Osteocyte (in vitro differentiated cells): ENCODE results near the gene PLCB2. TPM values are rescaled to one million over a fixed set of nuclear protein-coding genes. Genes with fewer than 3 reads are reported as not detected.

ENCODE experiments used
- DNase-seq: peaks from one replicate; pipeline ENCODE4 v3.0.0; 2021; ENCODE audit warnings: mixed read lengths; ENCODE audit not compliant: unreplicated experiment; ENCODE audit errors: extremely low spot score
- H3K27ac Mint-ChIP-seq: one replicate; pipeline ENCODE4 v1.8.0; 2021; ENCODE audit warnings: mild to moderate bottlenecking, mixed read lengths; ENCODE audit not compliant: unreplicated experiment
- H3K27me3 Mint-ChIP-seq: one replicate; pipeline ENCODE4 v1.8.0; 2021; ENCODE audit warnings: mixed read lengths; ENCODE audit not compliant: unreplicated experiment
- H3K36me3 Mint-ChIP-seq: one replicate; pipeline ENCODE4 v1.8.0; 2021; ENCODE audit warnings: mixed read lengths; ENCODE audit not compliant: unreplicated experiment
- H3K4me1 Mint-ChIP-seq: one replicate; pipeline ENCODE4 v1.8.0; 2021; ENCODE audit warnings: mixed read lengths; ENCODE audit not compliant: unreplicated experiment
- H3K4me3 Mint-ChIP-seq: one replicate; pipeline ENCODE4 v1.8.0; 2021; ENCODE audit warnings: mild to moderate bottlenecking, moderate library complexity, mixed read lengths; ENCODE audit not compliant: unreplicated experiment
- H3K9me3 Mint-ChIP-seq: one replicate; pipeline ENCODE4 v1.8.0; 2021; ENCODE audit warnings: mixed read lengths; ENCODE audit not compliant: unreplicated experiment
- total RNA-seq: library from RNA; stranded (reverse); gene quantifications from 2 replicates; pipeline ENCODE4 v1.2.1, GENCODE V29; 2021
- TF ChIP-seq, protein P1 (sequence below): fragments of 200-600 bp; sonication (generic); IDR thresholded peaks from 2 replicates; pipeline ENCODE4 v1.5.0; 2021; ENCODE audit warnings: antibody characterized with exemption, mild to moderate bottlenecking, moderate library complexity

PLCB2 gene
- total RNA-seq, 1 donor from 2014 or later: 0.40 TPM

DNA sequence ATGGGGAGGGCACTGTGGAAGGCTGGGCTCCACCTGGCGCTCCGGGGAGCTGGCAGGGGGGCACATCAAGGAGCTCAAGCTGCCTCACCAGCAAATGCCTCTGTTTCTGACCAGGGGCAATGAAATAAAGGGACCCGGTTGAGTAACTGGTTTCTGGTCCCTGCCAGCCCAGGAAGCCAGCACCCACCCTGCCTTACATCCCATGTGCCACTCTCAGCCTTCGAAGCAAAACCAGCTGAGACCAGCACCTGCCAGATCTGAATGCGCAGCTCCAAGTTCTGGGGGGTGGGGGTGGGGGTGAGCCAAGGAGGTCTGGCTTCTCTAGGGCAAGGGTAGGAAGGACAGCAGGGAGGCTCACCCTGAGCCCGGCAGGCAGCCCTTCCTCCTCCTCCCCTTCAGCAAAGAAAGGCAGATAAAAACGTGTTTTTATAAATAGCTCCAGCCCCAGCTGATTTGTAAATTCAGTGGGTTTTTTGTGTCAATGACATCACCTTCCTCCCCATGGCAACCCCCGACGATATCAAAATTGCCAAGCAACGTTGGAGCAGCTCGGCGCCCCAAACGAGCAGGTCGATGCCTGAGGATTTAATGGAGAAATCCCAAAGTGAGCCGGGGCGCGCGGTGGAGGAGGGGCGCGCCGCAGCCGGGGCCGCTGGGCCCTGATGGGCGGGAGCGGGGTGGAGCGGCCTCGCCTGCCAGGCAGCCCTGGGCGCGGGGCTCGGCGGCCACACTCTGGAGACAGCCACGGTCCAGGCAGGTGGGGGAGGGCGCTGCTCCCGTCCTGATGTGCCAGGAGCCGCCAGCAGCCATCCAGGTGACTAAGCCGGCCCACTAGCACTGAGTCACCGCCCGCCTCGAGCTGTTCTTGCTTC is 69.0 kb downstream of the PLCB2 start, which contains the start of gene PAK6:
TSS of gene PAK6 (plus strand) at position 532 of the 872 bp plus-strand sequence. CDS start 25,723 bp downstream, outside the sequence.
- no peak within 1 kb of the TSS for H3K27ac Mint-ChIP-seq
- TF ChIP-seq, protein P1, sequence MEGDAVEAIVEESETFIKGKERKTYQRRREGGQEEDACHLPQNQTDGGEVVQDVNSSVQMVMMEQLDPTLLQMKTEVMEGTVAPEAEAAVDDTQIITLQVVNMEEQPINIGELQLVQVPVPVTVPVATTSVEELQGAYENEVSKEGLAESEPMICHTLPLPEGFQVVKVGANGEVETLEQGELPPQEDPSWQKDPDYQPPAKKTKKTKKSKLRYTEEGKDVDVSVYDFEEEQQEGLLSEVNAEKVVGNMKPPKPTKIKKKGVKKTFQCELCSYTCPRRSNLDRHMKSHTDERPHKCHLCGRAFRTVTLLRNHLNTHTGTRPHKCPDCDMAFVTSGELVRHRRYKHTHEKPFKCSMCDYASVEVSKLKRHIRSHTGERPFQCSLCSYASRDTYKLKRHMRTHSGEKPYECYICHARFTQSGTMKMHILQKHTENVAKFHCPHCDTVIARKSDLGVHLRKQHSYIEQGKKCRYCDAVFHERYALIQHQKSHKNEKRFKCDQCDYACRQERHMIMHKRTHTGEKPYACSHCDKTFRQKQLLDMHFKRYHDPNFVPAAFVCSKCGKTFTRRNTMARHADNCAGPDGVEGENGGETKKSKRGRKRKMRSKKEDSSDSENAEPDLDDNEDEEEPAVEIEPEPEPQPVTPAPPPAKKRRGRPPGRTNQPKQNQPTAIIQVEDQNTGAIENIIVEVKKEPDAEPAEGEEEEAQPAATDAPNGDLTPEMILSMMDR: no peak
- DNase-seq: peak; percentile 80
- peaks cover 9% of the 10 kb centered on the region for H3K4me1 Mint-ChIP-seq
- H3K36me3 Mint-ChIP-seq: no peaks in the 10 kb centered on the region
- H3K27me3 Mint-ChIP-seq: peaks cover 4% of the 10 kb centered on the region
- peak within 1 kb of the TSS; percentile 52 for H3K4me3 Mint-ChIP-seq
- H3K9me3 Mint-ChIP-seq: no peaks in the 10 kb centered on the region

Other genes with a start within 250 kb of the PLCB2 start
- gene BMF, start 199.1 kb downstream of the PLCB2 start, total RNA-seq: 39.3 and 46.6 TPM in 2 replicates
- 8.0 and 8.5 TPM in 2 replicates for gene BUB1B, start 146.9 kb downstream of the PLCB2 start, total RNA-seq
- not detected in 2 replicates for gene PAK6, start 68.9 kb downstream of the PLCB2 start, total RNA-seq
- gene ANKRD63, start 24.9 kb downstream of the PLCB2 start, total RNA-seq: 0.30 and 0.42 TPM in 2 replicates
- 69.0 and 70.3 TPM in 2 replicates for gene INAFM2, start 15.8 kb upstream of the PLCB2 start, total RNA-seq
- 18.0 and 21.6 TPM in 2 replicates for gene CCDC9B, start 33.0 kb upstream of the PLCB2 start, total RNA-seq
- not detected in 2 replicates for gene PHGR1, start 43.1 kb upstream of the PLCB2 start, total RNA-seq
- 1.4 and 1.5 TPM in 2 replicates for gene DISP2, start 50.3 kb upstream of the PLCB2 start, total RNA-seq
- gene KNSTRN, start 74.8 kb upstream of the PLCB2 start, total RNA-seq: 25.1 and 27.3 TPM in 2 replicates
- 60.4 and 62.0 TPM in 2 replicates for gene IVD, start 97.9 kb upstream of the PLCB2 start, total RNA-seq
- gene BAHD1, start 133.0 kb upstream of the PLCB2 start, total RNA-seq: 22.8 and 26.4 TPM in 2 replicates
- gene CHST14, start 163.0 kb upstream of the PLCB2 start, total RNA-seq: 46.4 and 48.8 TPM in 2 replicates